Hippocampal formation (tissue), 2 donors: ENCODE data around the gene ANO9.

Source experiments
- DNase-seq, 2 donors: peaks; one replicate each; lab custom pipeline; 2025; lab: John Stamatoyannopoulos, UW

Gene ANO9

GRCh38 chr11:441418-442274 is at the start of gene ANO9:
Gene ANO9, minus strand, starts transcription at chr11:442011. Its CDS starts 85 bp downstream, at chr11:441926.
- no peak for DNase-seq

GRCh38 chr11:491358-491757 is 49.5 kb upstream of the ANO9 start:
- DNase-seq, result no peak

GRCh38 chr11:490930-491260 is 49.1 kb upstream of the ANO9 start:
- DNase-seq, result no peak

- no peak for DNase-seq
Measured at GRCh38 chr11:490186-490929, 48.5 kb upstream of the ANO9 start.

GRCh38 chr11:489610-490185 is 47.9 kb upstream of the ANO9 start:
- DNase-seq, result no peak

GRCh38 chr11:488992-489391 is 47.2 kb upstream of the ANO9 start:
- DNase-seq, result peak in 1 of 2 donors; percentile 23

- DNase-seq, result no peak
Measured at GRCh38 chr11:488579-488978, 46.8 kb upstream of the ANO9 start.

- DNase-seq, result no peak
Measured at GRCh38 chr11:488062-488461, 46.3 kb upstream of the ANO9 start.

GRCh38 chr11:487571-488021 is 45.8 kb upstream of the ANO9 start:
- DNase-seq, result no peak

GRCh38 chr11:486189-486588 is 44.4 kb upstream of the ANO9 start:
- no peak for DNase-seq

GRCh38 chr11:484616-485015 is 42.8 kb upstream of the ANO9 start:
- DNase-seq, result no peak

- no peak for DNase-seq
Measured at GRCh38 chr11:479311-479710, 37.5 kb upstream of the ANO9 start.

- no peak for DNase-seq
Measured at GRCh38 chr11:477052-477715, 35.4 kb upstream of the ANO9 start.

GRCh38 chr11:476416-476815 is 34.6 kb upstream of the ANO9 start:
- DNase-seq, result no peak

- no peak for DNase-seq
Measured at GRCh38 chr11:475941-476340, 34.1 kb upstream of the ANO9 start.

GRCh38 chr11:474914-475506 is 33.2 kb upstream of the ANO9 start:
- no peak for DNase-seq

GRCh38 chr11:473962-474785 is 32.4 kb upstream of the ANO9 start:
- no peak for DNase-seq

- no peak for DNase-seq
Measured at GRCh38 chr11:473415-473814, 31.6 kb upstream of the ANO9 start.

GRCh38 chr11:472816-473215 is 31.0 kb upstream of the ANO9 start:
- no peak for DNase-seq

GRCh38 chr11:472272-472671 is 30.5 kb upstream of the ANO9 start:
- no peak for DNase-seq
